Parathyroid adenoma (tissue), 2 donors: Measurements from ENCODE around the gene KCNH5.

Source experiments
- H2AFZ ChIP-seq: fragments of 300-600 bp; sonication (generic); one replicate; pipeline ENCODE4 v1.7.0; 2017; ENCODE audit warnings: antibody characterized with exemption, mild to moderate bottlenecking
- H3K27ac ChIP-seq: fragments of 300-600 bp; sonication (generic); one replicate; pipeline ENCODE4 v1.7.0; 2017
- H3K27me3 ChIP-seq: fragments of 300-600 bp; sonication (generic); one replicate; pipeline ENCODE4 v1.7.0; 2017; ENCODE audit warnings: low read length; ENCODE audit not compliant: control insufficient read depth, insufficient read depth
- H3K36me3 ChIP-seq: fragments of 300-600 bp; sonication (generic); one replicate; pipeline ENCODE4 v1.7.0; 2017; ENCODE audit warnings: low read length; ENCODE audit not compliant: control insufficient read depth, insufficient read depth
- H3K4me1 ChIP-seq: fragments of 300-600 bp; sonication (generic); one replicate; pipeline ENCODE4 v1.7.0; 2017; ENCODE audit warnings: control low read depth
- H3K4me2 ChIP-seq: fragments of 300-600 bp; sonication (generic); one replicate; pipeline ENCODE4 v1.7.0; 2017; ENCODE audit warnings: low read length
- H3K4me3 ChIP-seq: fragments of 300-600 bp; sonication (generic); one replicate; pipeline ENCODE4 v1.7.0; 2017; ENCODE audit warnings: low read depth, low read length
- H3K79me2 ChIP-seq: fragments of 300-600 bp; sonication (generic); one replicate; pipeline ENCODE4 v1.7.0; 2017; ENCODE audit warnings: control low read depth
- H3K9ac ChIP-seq: fragments of 300-600 bp; sonication (generic); one replicate; pipeline ENCODE4 v1.7.0; 2017; ENCODE audit warnings: mild to moderate bottlenecking
- H3K9me3 ChIP-seq: fragments of 300-600 bp; sonication (generic); one replicate; pipeline ENCODE4 v1.7.0; 2017; ENCODE audit warnings: low read length; ENCODE audit not compliant: control insufficient read depth
- CTCF ChIP-seq: fragments of 300-600 bp; sonication (generic); IDR thresholded peaks from one replicate; pipeline ENCODE4 v1.7.0; 2017; ENCODE audit warnings: antibody characterized with exemption, mild to moderate bottlenecking
- donor health status: primary hyperparathyroidism.

Gene KCNH5

GRCh38 chr14:62778310-62778709, 266.9 kb downstream of the KCNH5 start:
- Histone ChIP-seq H3K4me3 (no peak overlapping the region), H3K36me3 (no peaks in the 10 kb centered on the region), H3K27ac (no peak overlapping the region), H3K4me2 (no peak overlapping the region), H2AFZ (no peak overlapping the region), H3K4me1 (no peaks in the 10 kb centered on the region), H3K9me3 (no peaks in the 10 kb centered on the region), H3K79me2 (no peaks in the 10 kb centered on the region), H3K27me3 (no peaks in the 10 kb centered on the region), H3K9ac (no peak overlapping the region)
- no peak for TF ChIP-seq CTCF

GRCh38 chr14:62777510-62777909, 267.7 kb downstream of the KCNH5 start:
- Histone ChIP-seq H3K4me1 (no peaks in the 10 kb centered on the region), H3K27me3 (no peaks in the 10 kb centered on the region), H3K9me3 (no peaks in the 10 kb centered on the region), H3K79me2 (no peaks in the 10 kb centered on the region), H2AFZ (no peak overlapping the region), H3K36me3 (no peaks in the 10 kb centered on the region), H3K4me2 (no peak overlapping the region), H3K4me3 (no peak overlapping the region), H3K9ac (no peak overlapping the region), H3K27ac (no peak overlapping the region)
- TF ChIP-seq CTCF, result no peak

- Histone ChIP-seq H3K9ac (no peak overlapping the region), H3K4me2 (no peak overlapping the region), H3K36me3 (no peaks in the 10 kb centered on the region), H2AFZ (no peak overlapping the region), H3K4me1 (no peaks in the 10 kb centered on the region), H3K9me3 (no peaks in the 10 kb centered on the region), H3K27me3 (no peaks in the 10 kb centered on the region), H3K79me2 (no peaks in the 10 kb centered on the region), H3K4me3 (no peak overlapping the region), H3K27ac (no peak overlapping the region)
- no peak for TF ChIP-seq CTCF
Observed at GRCh38 chr14:62776300-62776699, 269.0 kb downstream of the KCNH5 start.

GRCh38 chr14:62768753-62769152, 276.5 kb downstream of the KCNH5 start:
- TF ChIP-seq CTCF, result no peak

GRCh38 chr14:62763951-62764350, 281.3 kb downstream of the KCNH5 start:
- no peaks in the 10 kb centered on the region for H3K9me3 ChIP-seq
- no peaks in the 10 kb centered on the region for H3K79me2 ChIP-seq
- no peak overlapping the region for H3K27ac ChIP-seq
- no peaks in the 10 kb centered on the region for H3K4me1 ChIP-seq
- no peak overlapping the region for H3K9ac ChIP-seq
- no peaks in the 10 kb centered on the region for H3K36me3 ChIP-seq
- no peak overlapping the region for H3K4me3 ChIP-seq
- H3K4me2 ChIP-seq, result no peak overlapping the region
- H2AFZ ChIP-seq, result no peak overlapping the region
- no peaks in the 10 kb centered on the region for H3K27me3 ChIP-seq
- TF ChIP-seq CTCF, result no peak

More at GRCh38 chr14:62768753-62769152, 276.5 kb downstream of the KCNH5 start:
- no peak overlapping the region for H2AFZ ChIP-seq
- no peak overlapping the region for H3K4me2 ChIP-seq
- H3K4me3 ChIP-seq, result no peak overlapping the region
- no peaks in the 10 kb centered on the region for H3K36me3 ChIP-seq
- H3K9ac ChIP-seq, result no peak overlapping the region
- no peak overlapping the region for H3K27ac ChIP-seq
- H3K9me3 ChIP-seq, result no peaks in the 10 kb centered on the region
- no peaks in the 10 kb centered on the region for H3K79me2 ChIP-seq
- no peaks in the 10 kb centered on the region for H3K27me3 ChIP-seq
- H3K4me1 ChIP-seq, result no peaks in the 10 kb centered on the region
